HepG2 (cell line): ENCODE data around the gene CLIP2.

ENCODE experiments used
- BCL6 ChIP-seq: IDR thresholded peaks from 2 replicates; pipeline ENCODE4 v1.6.1; 2016; ENCODE audit warnings: missing genetic modification reagents, missing compliant biosample characterization
- EZH2 ChIP-seq: conservative IDR thresholded peaks from 2 replicates; pipeline ENCODE4 v1.6.1; 2012; ENCODE audit warnings: mild to moderate bottlenecking, low read depth, low read length, moderate library complexity
- POLR2AphosphoS5 ChIP-seq: IDR thresholded peaks from 2 replicates; pipeline ENCODE4 v1.6.1; 2012; ENCODE audit warnings: low read depth, low read length
- PRPF4 ChIP-seq: fragments of 200-400 bp; formaldehyde crosslinking; IDR thresholded peaks from 2 replicates; pipeline ENCODE4 v1.6.1; 2016; ENCODE audit warnings: low read length, low read depth; ENCODE audit not compliant: poor library complexity, severe bottlenecking
- SP5 ChIP-seq: IDR thresholded peaks from 2 replicates; pipeline ENCODE4 v1.6.1; 2016; ENCODE audit warnings: low read depth, borderline replicate concordance
- TCF7L2 ChIP-seq: IDR thresholded peaks from 2 replicates; pipeline ENCODE4 v1.6.1; 2011; ENCODE audit warnings: mild to moderate bottlenecking, low read depth, low read length, moderate library complexity
- XBP1 ChIP-seq: sonication (generic); formaldehyde crosslinking; IDR thresholded peaks from 2 replicates; pipeline ENCODE4 v1.5.0; 2020; ENCODE audit warnings: missing genetic modification reagents
- ZNF256 ChIP-seq: sonication (generic); formaldehyde crosslinking; conservative IDR thresholded peaks from 2 replicates; pipeline ENCODE4 v1.4.0; 2020; ENCODE audit warnings: missing genetic modification reagents
- ZNF761 ChIP-seq: sonication (generic); formaldehyde crosslinking; conservative IDR thresholded peaks from 2 replicates; pipeline ENCODE4 v1.4.0; 2020; ENCODE audit warnings: mild to moderate bottlenecking, missing genetic modification reagents
- TF ChIP-seq, protein P1 (sequence below): IDR thresholded peaks from 2 replicates; pipeline ENCODE4 v1.6.1; 2016; ENCODE audit warnings: missing compliant biosample characterization, missing genetic modification reagents, borderline replicate concordance
- TF ChIP-seq, protein P2 (sequence below): sonication (generic); formaldehyde crosslinking; IDR thresholded peaks from 2 replicates; pipeline ENCODE4 v1.5.0; 2020; ENCODE audit warnings: mild to moderate bottlenecking, missing genetic modification reagents, moderate library complexity

DNA sequence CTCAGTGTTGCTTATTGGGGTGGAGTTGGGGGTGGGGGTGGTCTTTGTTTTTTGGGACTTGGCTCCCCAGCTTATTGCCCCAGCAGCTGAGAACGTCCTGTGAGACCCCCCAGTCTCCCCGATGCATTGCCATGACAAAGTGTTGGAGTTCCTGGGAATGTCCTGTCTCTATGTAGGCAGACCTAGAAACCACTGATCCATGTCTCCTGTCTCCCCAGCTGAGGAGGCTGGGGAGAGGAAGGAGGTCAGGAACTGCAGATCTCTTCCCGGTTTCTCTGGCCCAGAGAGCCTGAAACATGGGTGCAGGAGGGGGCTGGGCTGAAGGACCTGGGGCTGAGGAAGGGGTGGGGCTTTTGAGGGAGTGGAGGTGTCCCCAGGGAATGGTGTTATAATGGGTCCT lies 84.3 kb downstream of the CLIP2 start:
- TF ChIP-seq, protein P1, sequence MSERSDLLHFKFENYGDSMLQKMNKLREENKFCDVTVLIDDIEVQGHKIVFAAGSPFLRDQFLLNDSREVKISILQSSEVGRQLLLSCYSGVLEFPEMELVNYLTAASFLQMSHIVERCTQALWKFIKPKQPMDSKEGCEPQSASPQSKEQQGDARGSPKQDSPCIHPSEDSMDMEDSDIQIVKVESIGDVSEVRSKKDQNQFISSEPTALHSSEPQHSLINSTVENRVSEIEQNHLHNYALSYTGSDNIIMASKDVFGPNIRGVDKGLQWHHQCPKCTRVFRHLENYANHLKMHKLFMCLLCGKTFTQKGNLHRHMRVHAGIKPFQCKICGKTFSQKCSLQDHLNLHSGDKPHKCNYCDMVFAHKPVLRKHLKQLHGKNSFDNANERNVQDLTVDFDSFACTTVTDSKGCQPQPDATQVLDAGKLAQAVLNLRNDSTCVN: no peak
- TF ChIP-seq, protein P2, sequence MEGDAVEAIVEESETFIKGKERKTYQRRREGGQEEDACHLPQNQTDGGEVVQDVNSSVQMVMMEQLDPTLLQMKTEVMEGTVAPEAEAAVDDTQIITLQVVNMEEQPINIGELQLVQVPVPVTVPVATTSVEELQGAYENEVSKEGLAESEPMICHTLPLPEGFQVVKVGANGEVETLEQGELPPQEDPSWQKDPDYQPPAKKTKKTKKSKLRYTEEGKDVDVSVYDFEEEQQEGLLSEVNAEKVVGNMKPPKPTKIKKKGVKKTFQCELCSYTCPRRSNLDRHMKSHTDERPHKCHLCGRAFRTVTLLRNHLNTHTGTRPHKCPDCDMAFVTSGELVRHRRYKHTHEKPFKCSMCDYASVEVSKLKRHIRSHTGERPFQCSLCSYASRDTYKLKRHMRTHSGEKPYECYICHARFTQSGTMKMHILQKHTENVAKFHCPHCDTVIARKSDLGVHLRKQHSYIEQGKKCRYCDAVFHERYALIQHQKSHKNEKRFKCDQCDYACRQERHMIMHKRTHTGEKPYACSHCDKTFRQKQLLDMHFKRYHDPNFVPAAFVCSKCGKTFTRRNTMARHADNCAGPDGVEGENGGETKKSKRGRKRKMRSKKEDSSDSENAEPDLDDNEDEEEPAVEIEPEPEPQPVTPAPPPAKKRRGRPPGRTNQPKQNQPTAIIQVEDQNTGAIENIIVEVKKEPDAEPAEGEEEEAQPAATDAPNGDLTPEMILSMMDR: no peak
- TF ChIP-seq ZNF256 (CRISPR knock-in tag) (no peak), BCL6 (CRISPR knock-in tag) (no peak), EZH2 (no peak), PRPF4 (no peak), POLR2AphosphoS5 (no peak), ZNF761 (CRISPR knock-in tag) (no peak), SP5 (CRISPR knock-in tag) (no peak), XBP1 (no peak), TCF7L2 (no peak)
